ENCODE data around the gene USP16.

USP16 gene

DNA sequence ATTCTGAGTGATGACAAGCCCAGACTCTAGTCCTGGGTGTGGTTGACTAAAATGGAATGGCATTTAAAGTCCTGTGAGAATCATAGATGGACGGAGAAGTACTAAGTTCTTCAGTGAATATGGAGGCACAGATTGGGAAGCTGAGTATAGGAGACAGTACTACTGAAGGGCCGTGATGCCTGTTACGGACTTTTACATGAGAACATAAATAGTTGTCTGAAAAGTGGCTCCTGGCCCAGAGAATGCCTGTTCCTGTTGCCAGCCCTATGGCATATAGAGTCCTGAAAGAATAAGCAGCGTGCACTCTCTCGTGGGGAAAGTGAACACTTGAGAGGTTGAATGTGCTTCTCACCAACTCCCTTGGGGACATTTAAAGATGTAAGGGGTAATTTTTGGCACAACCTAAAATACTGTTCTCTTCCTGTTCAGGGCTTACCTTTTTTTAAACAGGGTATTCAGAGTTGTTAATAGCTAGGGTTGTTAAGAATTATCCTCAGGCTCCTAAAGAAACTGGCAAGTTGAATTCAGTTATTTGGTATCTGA lies 28.6 kb downstream of the USP16 start:
- Histone ChIP-seq H3K4me1 (ENCODE audit: low read length) (no peaks in the 10 kb centered on the region), H3K27ac (ENCODE audit: low read length) (no peak overlapping the region), H3K4me3 (ENCODE audit: low read length) (no peak overlapping the region), H4K20me1 (ENCODE audit: insufficient read depth, low read length) (no peaks in the 10 kb centered on the region), H3K79me2 (ENCODE audit: low read length) (no peaks in the 10 kb centered on the region), H2AFZ (ENCODE audit: low read depth, low read length) (no peak overlapping the region), H3K36me3 (replicated peaks; ENCODE audit: low read depth, low read length) (peaks cover 61% of the 10 kb centered on the region), H3K9me3 (ENCODE audit: insufficient read depth, low read length) (no peaks in the 10 kb centered on the region), H3K27me3 (ENCODE audit: low read depth, low read length) (no peaks in the 10 kb centered on the region), H3K4me2 (ENCODE audit: low read length) (no peak overlapping the region), H3K9ac (ENCODE audit: low read length) (no peak overlapping the region)
- TF ChIP-seq EZH2phosphoT487 (IDR thresholded peaks at IDR 0.05; ENCODE audit: low read depth) = no peak
- TF ChIP-seq CTCF (IDR thresholded peaks at IDR 0.05; ENCODE audit: low read depth, low read length) = no peak

- Histone ChIP-seq H3K79me2 (ENCODE audit: low read length) (no peaks in the 10 kb centered on the region), H3K27ac (ENCODE audit: low read length) (no peak overlapping the region), H3K9ac (ENCODE audit: low read length) (no peak overlapping the region), H2AFZ (ENCODE audit: low read depth, low read length) (no peak overlapping the region), H3K27me3 (ENCODE audit: low read depth, low read length) (no peaks in the 10 kb centered on the region), H3K4me3 (ENCODE audit: low read length) (no peak overlapping the region), H3K36me3 (replicated peaks; ENCODE audit: low read depth, low read length) (peaks cover 61% of the 10 kb centered on the region), H3K9me3 (ENCODE audit: insufficient read depth, low read length) (no peaks in the 10 kb centered on the region), H4K20me1 (ENCODE audit: insufficient read depth, low read length) (no peaks in the 10 kb centered on the region), H3K4me1 (ENCODE audit: low read length) (no peaks in the 10 kb centered on the region), H3K4me2 (ENCODE audit: low read length) (no peak overlapping the region)
- no peak for TF ChIP-seq EZH2phosphoT487 (IDR thresholded peaks at IDR 0.05; ENCODE audit: low read depth)
These were observed 29.2 kb downstream of the USP16 start for GRCh38 chr21:29053656-29054055.

DNA sequence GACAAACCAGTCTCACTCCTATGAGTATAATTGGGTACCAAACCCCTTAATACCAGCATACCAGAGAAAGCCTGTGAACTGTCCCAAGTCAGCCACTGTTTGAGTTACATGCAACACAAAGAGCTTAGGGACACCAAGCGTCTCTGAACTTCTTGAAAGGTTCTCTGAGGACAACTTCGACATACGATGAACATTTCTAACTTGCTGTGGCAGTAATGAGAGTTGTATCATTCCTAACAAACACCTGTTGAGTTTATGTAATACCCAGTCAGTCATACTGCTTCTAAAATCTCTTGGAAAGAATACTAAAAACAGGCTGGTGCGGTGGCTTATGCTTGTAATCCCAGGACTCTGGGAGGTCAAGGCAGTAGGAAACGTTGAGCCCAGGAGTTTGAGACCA lies 30.6 kb downstream of the USP16 start:
- H3K4me3 ChIP-seq (ENCODE audit: low read length) = no peak overlapping the region
- H2AFZ ChIP-seq (ENCODE audit: low read depth, low read length) = no peak overlapping the region
- peaks cover 58% of the 10 kb centered on the region for H3K36me3 ChIP-seq (replicated peaks; ENCODE audit: low read depth, low read length)
- no peak overlapping the region for H3K4me2 ChIP-seq (ENCODE audit: low read length)
- H3K4me1 ChIP-seq (ENCODE audit: low read length) = no peaks in the 10 kb centered on the region
- TF ChIP-seq EZH2phosphoT487 (IDR thresholded peaks at IDR 0.05; ENCODE audit: low read depth) (no peak), CTCF (IDR thresholded peaks at IDR 0.05; ENCODE audit: low read depth, low read length) (no peak)
- no peaks in the 10 kb centered on the region for H3K27me3 ChIP-seq (ENCODE audit: low read depth, low read length)
- no peaks in the 10 kb centered on the region for H3K9me3 ChIP-seq (ENCODE audit: insufficient read depth, low read length)
- peaks cover 2% of the 10 kb centered on the region; the same call in 1 of the 2 replicates for H3K79me2 ChIP-seq (ENCODE audit: low read length)
- H3K27ac ChIP-seq (ENCODE audit: low read length) = no peak overlapping the region
- H3K9ac ChIP-seq (ENCODE audit: low read length) = no peak overlapping the region
- H4K20me1 ChIP-seq (ENCODE audit: insufficient read depth, low read length) = no peaks in the 10 kb centered on the region

GRCh38 chr21:29056005-29056404 lies 31.5 kb downstream of the USP16 start:
- no peaks in the 10 kb centered on the region for H4K20me1 ChIP-seq (ENCODE audit: insufficient read depth, low read length)
- H3K4me3 ChIP-seq (ENCODE audit: low read length) = no peak overlapping the region
- TF ChIP-seq EZH2phosphoT487 (IDR thresholded peaks at IDR 0.05; ENCODE audit: low read depth) (no peak), CTCF (IDR thresholded peaks at IDR 0.05; ENCODE audit: low read depth, low read length) (no peak)
- no peak overlapping the region for H3K27ac ChIP-seq (ENCODE audit: low read length)
- peaks cover 56% of the 10 kb centered on the region for H3K36me3 ChIP-seq (replicated peaks; ENCODE audit: low read depth, low read length)
- H2AFZ ChIP-seq (ENCODE audit: low read depth, low read length) = no peak overlapping the region
- H3K9me3 ChIP-seq (ENCODE audit: insufficient read depth, low read length) = no peaks in the 10 kb centered on the region
- no peak overlapping the region for H3K9ac ChIP-seq (ENCODE audit: low read length)
- H3K4me1 ChIP-seq (ENCODE audit: low read length) = no peaks in the 10 kb centered on the region
- no peak overlapping the region for H3K4me2 ChIP-seq (ENCODE audit: low read length)
- no peaks in the 10 kb centered on the region for H3K27me3 ChIP-seq (ENCODE audit: low read depth, low read length)
- H3K79me2 ChIP-seq (ENCODE audit: low read length) = peaks cover 5% of the 10 kb centered on the region; the same call in 1 of the 2 replicates

Measured in OCI-LY3 (cell line).